Measurements from ENCODE around the gene ADAMTSL2.

ADAMTSL2 gene

GRCh38 chr9:133499892-133500270 lies 34.6 kb upstream of the ADAMTSL2 start:
- no peak for DNase-seq (ENCODE audit: low read depth, low spot score)

- DNase-seq (ENCODE audit: low read depth, low spot score) = no peak
Observed at GRCh38 chr9:133502112-133502511, 32.4 kb upstream of the ADAMTSL2 start.

- DNase-seq (ENCODE audit: low read depth, low spot score) = peak; percentile 29
Observed at GRCh38 chr9:133505186-133505830, 29.2 kb upstream of the ADAMTSL2 start.

GRCh38 chr9:133505901-133506652 lies 28.4 kb upstream of the ADAMTSL2 start:
- no peak for DNase-seq (ENCODE audit: low read depth, low spot score)

- peak; percentile 75 for DNase-seq (ENCODE audit: low read depth, low spot score)
Observed at GRCh38 chr9:133506653-133507038, 27.9 kb upstream of the ADAMTSL2 start.

- no peak for DNase-seq (ENCODE audit: low read depth, low spot score)
Observed at GRCh38 chr9:133507246-133507965, 27.1 kb upstream of the ADAMTSL2 start.

- no peak for DNase-seq (ENCODE audit: low read depth, low spot score)
Observed at GRCh38 chr9:133508046-133508445, 26.5 kb upstream of the ADAMTSL2 start.

GRCh38 chr9:133509179-133510083 lies 25.1 kb upstream of the ADAMTSL2 start:
- DNase-seq (ENCODE audit: low read depth, low spot score) = peak; percentile 72

- no peak for DNase-seq (ENCODE audit: low read depth, low spot score)
Observed at GRCh38 chr9:133510926-133511505, 23.5 kb upstream of the ADAMTSL2 start.

- no peak for DNase-seq (ENCODE audit: low read depth, low spot score)
Observed at GRCh38 chr9:133511607-133512006, 22.9 kb upstream of the ADAMTSL2 start.

- DNase-seq (ENCODE audit: low read depth, low spot score) = no peak
Observed at GRCh38 chr9:133512253-133513213, 22.0 kb upstream of the ADAMTSL2 start.

- DNase-seq (ENCODE audit: low read depth, low spot score) = no peak
Observed at GRCh38 chr9:133513214-133514100, 21.0 kb upstream of the ADAMTSL2 start.

- DNase-seq (ENCODE audit: low read depth, low spot score) = peak; percentile 44
Observed at GRCh38 chr9:133514460-133515239, 19.9 kb upstream of the ADAMTSL2 start.

GRCh38 chr9:133515240-133515610 lies 19.3 kb upstream of the ADAMTSL2 start:
- no peak for DNase-seq (ENCODE audit: low read depth, low spot score)

- no peak for DNase-seq (ENCODE audit: low read depth, low spot score)
Observed at GRCh38 chr9:133515615-133516255, 18.8 kb upstream of the ADAMTSL2 start.

GRCh38 chr9:133516256-133516960 lies 18.1 kb upstream of the ADAMTSL2 start:
- DNase-seq (ENCODE audit: low read depth, low spot score) = no peak

- no peak for DNase-seq (ENCODE audit: low read depth, low spot score)
Observed at GRCh38 chr9:133516961-133517350, 17.5 kb upstream of the ADAMTSL2 start.
